OCI-LY1 (cell line): ENCODE measurements around the gene MRPS21.
A peak's percentile ranks its signal among the peaks of the same experiment; 100 is the strongest.

Experiments
- H2AFZ ChIP-seq: fragments of 200-600 bp; sonication (generic), shearing (Covaris generic); 2 replicates; pipeline ENCODE4 v1.6.0; 2014; ENCODE audit warnings: antibody characterized with exemption, mild to moderate bottlenecking, low read length
- H3F3A ChIP-seq: fragments of 200-600 bp; sonication (generic), shearing (Covaris generic); 2 replicates; pipeline ENCODE4 v1.6.0; 2014; ENCODE audit warnings: mild to moderate bottlenecking, antibody characterized with exemption, low read length, moderate library complexity; ENCODE audit not compliant: insufficient read depth
- H3K27ac ChIP-seq: fragments of 200-600 bp; sonication (generic); 2 replicates; pipeline ENCODE4 v1.5.1; 2014; ENCODE audit warnings: low read length, mixed run types, mild to moderate bottlenecking, low read depth; ENCODE audit not compliant: poor library complexity, severe bottlenecking
- H3K27me3 ChIP-seq: fragments of 200-600 bp; sonication (generic); 2 replicates; pipeline ENCODE4 v1.6.0; 2014; ENCODE audit warnings: antibody characterized with exemption, mild to moderate bottlenecking, low read length, moderate library complexity; ENCODE audit not compliant: insufficient read depth
- H3K36me3 ChIP-seq: fragments of 200-600 bp; sonication (generic); 2 replicates; pipeline ENCODE4 v1.6.1; 2014; ENCODE audit warnings: mild to moderate bottlenecking, antibody characterized with exemption, low read length, moderate library complexity, mixed read lengths; ENCODE audit not compliant: insufficient read depth
- H3K4me1 ChIP-seq: fragments of 200-600 bp; sonication (generic); 2 replicates; pipeline ENCODE4 v1.5.1; 2014; ENCODE audit warnings: mild to moderate bottlenecking, low read length, moderate library complexity; ENCODE audit not compliant: insufficient read depth, severe bottlenecking
- H3K4me2 ChIP-seq: fragments of 200-600 bp; sonication (generic), shearing (Covaris generic); 2 replicates; pipeline ENCODE4 v1.6.1; 2014; ENCODE audit warnings: low read length
- H3K4me3 ChIP-seq: fragments of 200-600 bp; sonication (generic); 2 replicates; pipeline ENCODE4 v1.5.1; 2014; ENCODE audit warnings: low read length, low read depth, mild to moderate bottlenecking, mixed read lengths; ENCODE audit not compliant: poor library complexity, severe bottlenecking
- H3K79me2 ChIP-seq: fragments of 200-600 bp; shearing (Covaris generic); 2 replicates; pipeline ENCODE4 v1.6.1; 2016; ENCODE audit warnings: mixed run types, low read length, mixed read lengths; ENCODE audit not compliant: insufficient read depth
- H3K9ac ChIP-seq: fragments of 200-600 bp; sonication (generic), shearing (Covaris generic); 2 replicates; pipeline ENCODE4 v1.6.1; 2014; ENCODE audit warnings: mild to moderate bottlenecking, low read length, mixed read lengths
- H3K9me2 ChIP-seq: fragments of 200-600 bp; sonication (generic), shearing (Covaris generic); 2 replicates; pipeline ENCODE4 v1.6.1; 2014; ENCODE audit warnings: low read depth, mild to moderate bottlenecking, low read length, mixed read lengths
- H3K9me3 ChIP-seq: fragments of 200-600 bp; shearing (Covaris generic); 2 replicates; pipeline ENCODE4 v1.6.1; 2014; ENCODE audit warnings: low read length, mixed read lengths
- H4K20me1 ChIP-seq: fragments of 200-600 bp; sonication (generic), shearing (Covaris generic); 2 replicates; pipeline ENCODE4 v1.6.0; 2016; ENCODE audit warnings: mild to moderate bottlenecking, low read length; ENCODE audit not compliant: insufficient read depth
- CTCF ChIP-seq: fragments of 200-600 bp; sonication (generic), shearing (Covaris generic); IDR thresholded peaks from 2 replicates; pipeline ENCODE4 v1.5.1; 2017; ENCODE audit warnings: mild to moderate bottlenecking, antibody characterized with exemption, low read length, moderate library complexity, mixed read lengths
- EZH2 ChIP-seq: fragments of 200-600 bp; sonication (generic), shearing (Covaris generic); IDR thresholded peaks from 2 replicates; pipeline ENCODE4 v1.8.0; 2017; ENCODE audit warnings: borderline replicate concordance, mixed run types, mild to moderate bottlenecking, antibody characterized with exemption, low read length, moderate library complexity, mixed read lengths

Gene MRPS21

GRCh38 chr1:150322310-150322709, 28.6 kb downstream of the MRPS21 start:
- Histone ChIP-seq H3F3A (no peaks in the 10 kb centered on the region), H3K79me2 (peaks cover 15% of the 10 kb centered on the region), H3K36me3 (peaks cover 31% of the 10 kb centered on the region), H3K4me2 (peak overlapping the region; percentile 93), H3K9me3 (no peaks in the 10 kb centered on the region), H3K4me3 (peak overlapping the region; percentile 85), H3K4me1 (peaks cover 14% of the 10 kb centered on the region), H3K27me3 (no peaks in the 10 kb centered on the region), H2AFZ (no peak overlapping the region), H3K9ac (peak overlapping the region; percentile 89), H4K20me1 (no peaks in the 10 kb centered on the region), H3K9me2 (no peaks in the 10 kb centered on the region), H3K27ac (no peak overlapping the region)
- TF ChIP-seq EZH2 (no peak), CTCF (no peak)

GRCh38 chr1:150332651-150333290, 39.1 kb downstream of the MRPS21 start:
- H4K20me1 ChIP-seq = no peaks in the 10 kb centered on the region
- no peaks in the 10 kb centered on the region for H3F3A ChIP-seq
- H3K4me1 ChIP-seq = no peaks in the 10 kb centered on the region
- H3K4me2 ChIP-seq = no peak overlapping the region
- no peak overlapping the region for H2AFZ ChIP-seq
- peaks cover 85% of the 10 kb centered on the region for H3K36me3 ChIP-seq
- H3K27me3 ChIP-seq = no peaks in the 10 kb centered on the region
- no peaks in the 10 kb centered on the region for H3K9me3 ChIP-seq
- no peaks in the 10 kb centered on the region for H3K9me2 ChIP-seq
- no peak overlapping the region for H3K27ac ChIP-seq
- no peaks in the 10 kb centered on the region for H3K79me2 ChIP-seq
- TF ChIP-seq EZH2 (no peak), CTCF (no peak)
- H3K9ac ChIP-seq = no peak overlapping the region
- H3K4me3 ChIP-seq = no peak overlapping the region

GRCh38 chr1:150346316-150346715, 52.7 kb downstream of the MRPS21 start:
- TF ChIP-seq CTCF = no peak
- no peak for TF ChIP-seq EZH2
- Histone ChIP-seq H2AFZ (no peak overlapping the region), H3K9me2 (no peaks in the 10 kb centered on the region), H3F3A (no peaks in the 10 kb centered on the region), H3K79me2 (no peaks in the 10 kb centered on the region), H3K36me3 (peaks cover 76% of the 10 kb centered on the region), H3K4me1 (no peaks in the 10 kb centered on the region), H3K9me3 (no peaks in the 10 kb centered on the region), H3K27me3 (no peaks in the 10 kb centered on the region), H3K4me3 (no peak overlapping the region), H3K4me2 (no peak overlapping the region), H3K9ac (no peak overlapping the region), H4K20me1 (no peaks in the 10 kb centered on the region), H3K27ac (no peak overlapping the region)
